Lung (tissue), 12 donors: ENCODE results near the gene INVS. TPM values are rescaled to one million over a fixed set of nuclear protein-coding genes. Genes with fewer than 3 reads are reported as not detected.

Source experiments
- ATAC-seq: fragments of 200-7000 bp; cut with Tn5 transposase; one replicate; pipeline ENCODE4 v1.9.1; 2020; ENCODE audit warnings: moderate number of reproducible peaks; ENCODE audit not compliant: insufficient read depth, low FRiP score
- DNase-seq, 3 donors: peaks; one replicate each; pipeline ENCODE4 v3.0.0-alpha.2; 2013 to 2017
- H3K27ac ChIP-seq, 2 donors: one replicate each; pipeline ENCODE4 v1.5.1; 2013; ENCODE audit warnings: mild to moderate bottlenecking in 2 of 2, moderate library complexity in 2 of 2, control low read depth in 1 of 2, inconsistent platforms in 1 of 2, low read depth in 1 of 2, low read length in 1 of 2
- H3K27me3 ChIP-seq, 3 donors: one replicate each; pipeline ENCODE4 v1.5.1; 2013; ENCODE audit warnings: low read length in 2 of 3; ENCODE audit not compliant: control insufficient read depth in 3 of 3, insufficient read depth in 3 of 3
- H3K36me3 ChIP-seq, 4 donors: one replicate each; pipeline ENCODE4 v1.5.1; 2013; ENCODE audit warnings: low read length in 4 of 4, mild to moderate bottlenecking in 1 of 4, moderate library complexity in 1 of 4; ENCODE audit not compliant: control insufficient read depth in 4 of 4, insufficient read depth in 4 of 4
- H3K4me1 ChIP-seq, 5 donors: one replicate each; pipeline ENCODE4 v1.5.1; 2013; ENCODE audit warnings: low read length in 5 of 5, mild to moderate bottlenecking in 2 of 5, moderate library complexity in 1 of 5; ENCODE audit not compliant: control insufficient read depth in 5 of 5, insufficient read depth in 5 of 5
- H3K4me3 ChIP-seq: one replicate; pipeline ENCODE4 v1.5.1; 2013; ENCODE audit warnings: mild to moderate bottlenecking, control low read depth, moderate library complexity
- H3K9ac ChIP-seq, 2 donors: one replicate each; pipeline ENCODE4 v1.5.1; 2013; ENCODE audit warnings: low read length in 2 of 2, control low read depth in 1 of 2; ENCODE audit not compliant: insufficient read depth in 1 of 2
- H3K9me3 ChIP-seq, 4 donors: one replicate each; pipeline ENCODE4 v1.5.1; 2013; ENCODE audit warnings: low read length in 3 of 4, mild to moderate bottlenecking in 1 of 4, moderate library complexity in 1 of 4; ENCODE audit not compliant: control insufficient read depth in 4 of 4, insufficient read depth in 3 of 4
- WGBS, 2 donors: extraction: QIAGEN DNeasy Blood & Tissue Kit; methylation state at CpG; one replicate each; pipeline ENCODE4 v1.1.7; 2013; 5-methylcytosine and 5-hydroxymethylcytosine counted together
- polyA plus RNA-seq, 2 donors: library from polyadenylated mRNA; stranded (reverse); fragments of 200-250 nt; gene quantifications; one replicate each; pipeline ENCODE4 v1.2.1, GENCODE V29; 2013
- total RNA-seq, 2 donors: library from RNA; depleted of rRNA in 1 of 2; stranded (reverse); fragments of >200 nt in 1 of 2; gene quantifications; one replicate each; pipeline ENCODE4 v1.2.1, GENCODE V29; 2014 to 2021
- TF ChIP-seq, protein P1 (sequence below): IDR thresholded peaks from 2 replicates; pipeline ENCODE4 v1.5.1; 2012; ENCODE audit warnings: mild to moderate bottlenecking; ENCODE audit errors: control extremely low read depth, extremely low read depth
- donor health status: control.
- donor health status: control.
- donor health status: Bipolar disorder and iron deficiency.
- donor health status: healthy.
- donor health status: DM: yes; HTN: yes; CAD: no.

The INVS gene
- total and polyA plus RNA-seq, 4 donors = 3.4 to 52.1 (median 12.5) TPM

- Histone ChIP-seq H3K4me1 (peaks cover 0 to 12% (median 2%) of the 10 kb centered on the region in 5 donors), H3K27ac (no peak overlapping the region), H3K36me3 (no peaks in the 10 kb centered on the region), H3K4me3 (no peak overlapping the region), H3K27me3 (no peaks in the 10 kb centered on the region), H3K9me3 (no peaks in the 10 kb centered on the region), H3K9ac (no peak overlapping the region)
- no peak for DNase-seq
- TF ChIP-seq, protein P1, sequence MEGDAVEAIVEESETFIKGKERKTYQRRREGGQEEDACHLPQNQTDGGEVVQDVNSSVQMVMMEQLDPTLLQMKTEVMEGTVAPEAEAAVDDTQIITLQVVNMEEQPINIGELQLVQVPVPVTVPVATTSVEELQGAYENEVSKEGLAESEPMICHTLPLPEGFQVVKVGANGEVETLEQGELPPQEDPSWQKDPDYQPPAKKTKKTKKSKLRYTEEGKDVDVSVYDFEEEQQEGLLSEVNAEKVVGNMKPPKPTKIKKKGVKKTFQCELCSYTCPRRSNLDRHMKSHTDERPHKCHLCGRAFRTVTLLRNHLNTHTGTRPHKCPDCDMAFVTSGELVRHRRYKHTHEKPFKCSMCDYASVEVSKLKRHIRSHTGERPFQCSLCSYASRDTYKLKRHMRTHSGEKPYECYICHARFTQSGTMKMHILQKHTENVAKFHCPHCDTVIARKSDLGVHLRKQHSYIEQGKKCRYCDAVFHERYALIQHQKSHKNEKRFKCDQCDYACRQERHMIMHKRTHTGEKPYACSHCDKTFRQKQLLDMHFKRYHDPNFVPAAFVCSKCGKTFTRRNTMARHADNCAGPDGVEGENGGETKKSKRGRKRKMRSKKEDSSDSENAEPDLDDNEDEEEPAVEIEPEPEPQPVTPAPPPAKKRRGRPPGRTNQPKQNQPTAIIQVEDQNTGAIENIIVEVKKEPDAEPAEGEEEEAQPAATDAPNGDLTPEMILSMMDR = no peak
- no peak for ATAC-seq
- 81 to 82% methylated on average over 3 of the region's 3 CpGs for WGBS, 2 donors
Measured at GRCh38 chr9:100086097-100086635, 12.9 kb upstream of the INVS start.

GRCh38 chr9:100087218-100087617 is 11.8 kb upstream of the INVS start:
- Histone ChIP-seq H3K4me3 (no peak overlapping the region), H3K27ac (no peak overlapping the region), H3K9ac (no peak overlapping the region), H3K27me3 (no peaks in the 10 kb centered on the region), H3K4me1 (peaks cover 0 to 13% (median 2%) of the 10 kb centered on the region in 5 donors), H3K9me3 (no peaks in the 10 kb centered on the region), H3K36me3 (no peaks in the 10 kb centered on the region)
- DNase-seq = no peak
- TF ChIP-seq, protein P1 = no peak
- WGBS, 2 donors = 36 to 43% methylated on average over 1 of the region's 1 CpG
- no peak for ATAC-seq

- 78 to 88% methylated on average over 4 of the region's 4 CpGs for WGBS, 2 donors
Measured at GRCh38 chr9:100088202-100088601, 10.8 kb upstream of the INVS start.

More at GRCh38 chr9:100088202-100088601, 10.8 kb upstream of the INVS start:
- H3K27me3 ChIP-seq = no peaks in the 10 kb centered on the region
- no peak overlapping the region for H3K4me3 ChIP-seq
- TF ChIP-seq, protein P1 = no peak
- H3K4me1 ChIP-seq = peaks cover 0 to 10% (median under 1%) of the 10 kb centered on the region in 5 donors
- H3K36me3 ChIP-seq = no peaks in the 10 kb centered on the region
- no peak overlapping the region for H3K9ac ChIP-seq
- no peak for DNase-seq
- H3K27ac ChIP-seq = no peak overlapping the region
- no peak for ATAC-seq
- H3K9me3 ChIP-seq = no peaks in the 10 kb centered on the region
